Measurements from ENCODE around the gene RFNG. TPM values are rescaled to one million over a fixed set of nuclear protein-coding genes. Genes with fewer than 3 reads are reported as not detected.

Gene RFNG
- total and polyA plus RNA-seq, 2 of the 4 experiments (the other 2 are of a cell fraction): 6.8 to 47.3 TPM

DNA sequence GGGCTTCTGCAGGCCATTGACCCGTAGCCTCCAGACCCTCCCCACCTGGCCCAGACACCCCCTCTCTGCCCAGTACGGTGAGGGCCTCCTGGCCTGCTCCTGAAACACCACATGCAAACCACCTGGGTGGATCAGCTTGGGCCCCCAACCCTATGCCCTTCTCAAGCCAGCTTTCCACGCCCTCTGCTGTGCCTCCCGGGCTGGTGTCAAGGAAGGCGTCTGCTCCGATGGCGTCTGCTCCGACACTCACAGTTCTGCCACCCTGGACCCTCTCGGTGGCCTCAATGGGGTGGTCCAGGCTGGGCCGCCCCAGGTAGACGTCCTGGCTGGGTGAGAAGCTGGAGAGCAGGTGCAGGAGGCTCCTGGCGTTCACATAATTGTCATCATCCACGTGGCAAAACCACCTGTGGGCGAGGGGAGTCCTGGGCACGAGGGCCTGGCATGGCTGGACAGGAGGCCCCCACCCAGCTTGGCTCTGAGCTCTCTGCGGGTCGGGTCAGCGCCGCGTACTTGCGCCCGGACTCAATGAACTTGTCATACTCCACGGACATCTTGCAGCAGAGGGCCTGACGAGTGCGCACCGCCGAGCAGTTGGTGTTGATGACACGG is 1.4 kb downstream of the RFNG start (continued):
- TF ChIP-seq, protein P1, sequence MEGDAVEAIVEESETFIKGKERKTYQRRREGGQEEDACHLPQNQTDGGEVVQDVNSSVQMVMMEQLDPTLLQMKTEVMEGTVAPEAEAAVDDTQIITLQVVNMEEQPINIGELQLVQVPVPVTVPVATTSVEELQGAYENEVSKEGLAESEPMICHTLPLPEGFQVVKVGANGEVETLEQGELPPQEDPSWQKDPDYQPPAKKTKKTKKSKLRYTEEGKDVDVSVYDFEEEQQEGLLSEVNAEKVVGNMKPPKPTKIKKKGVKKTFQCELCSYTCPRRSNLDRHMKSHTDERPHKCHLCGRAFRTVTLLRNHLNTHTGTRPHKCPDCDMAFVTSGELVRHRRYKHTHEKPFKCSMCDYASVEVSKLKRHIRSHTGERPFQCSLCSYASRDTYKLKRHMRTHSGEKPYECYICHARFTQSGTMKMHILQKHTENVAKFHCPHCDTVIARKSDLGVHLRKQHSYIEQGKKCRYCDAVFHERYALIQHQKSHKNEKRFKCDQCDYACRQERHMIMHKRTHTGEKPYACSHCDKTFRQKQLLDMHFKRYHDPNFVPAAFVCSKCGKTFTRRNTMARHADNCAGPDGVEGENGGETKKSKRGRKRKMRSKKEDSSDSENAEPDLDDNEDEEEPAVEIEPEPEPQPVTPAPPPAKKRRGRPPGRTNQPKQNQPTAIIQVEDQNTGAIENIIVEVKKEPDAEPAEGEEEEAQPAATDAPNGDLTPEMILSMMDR (conservative IDR thresholded peaks at IDR 0.05; ENCODE audit: low read depth, low read length): no peak

DNA sequence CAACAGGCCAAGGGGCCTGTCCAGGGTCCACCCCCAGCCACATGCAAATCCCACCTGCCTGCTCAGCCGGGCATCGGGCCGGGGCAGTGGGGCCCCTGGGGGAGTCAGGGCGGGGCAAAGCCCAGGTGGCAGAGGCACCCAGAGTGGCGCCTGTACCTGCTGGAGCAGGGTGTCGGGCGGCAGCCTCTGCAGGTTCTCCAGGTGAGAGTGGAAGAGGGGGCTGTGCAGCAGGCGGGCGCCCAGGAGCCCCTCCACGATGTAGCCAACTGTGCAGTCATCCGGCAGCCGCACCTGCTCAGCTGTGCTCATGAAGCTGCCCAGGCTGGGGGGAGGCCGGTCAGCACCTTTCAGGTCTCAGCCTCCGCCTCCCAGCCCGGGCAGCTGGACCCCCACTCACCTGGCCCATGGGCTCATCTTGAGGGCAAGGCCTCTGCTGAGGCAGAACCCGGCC is 2.1 kb downstream of the RFNG start:
- no peak overlapping the region for H3K9ac ChIP-seq (ENCODE audit: low read depth, low read length)
- no peak overlapping the region for H3K14ac ChIP-seq (replicated peaks; ENCODE audit: low read depth, low read length)
- no peak overlapping the region for H2BK120ac ChIP-seq (ENCODE audit: low read depth, low read length)
- H2AFZ ChIP-seq (replicated peaks; ENCODE audit: low read length, poor library complexity): no peak overlapping the region
- dilution Hi-C loops (cut with HindIII; ENCODE audit: low sequenced_read_pairs, unreplicated experiment) (no loop called here), in situ Hi-C loops (cut with MboI; ENCODE audit: low sequenced_read_pairs) (no loop called here), intact Hi-C loops (cut with micrococcal nuclease) (no loop called here)
- no TSS peak for BruUV-seq (replicated peaks)
- H2BK20ac ChIP-seq (ENCODE audit: low read depth, low read length): no peak overlapping the region
- ATAC-seq (ENCODE audit: low read depth): no peak
- WGBS, 2 experiments (ENCODE audit: extremely low coverage in 2 of 2, insufficient read length in 1 of 2): 100% methylated on average over 3 of the region's 16 CpGs; no CpG with 5 or more reads in 1 of the 2 experiments
- H3K23ac ChIP-seq (ENCODE audit: low read depth, low read length): no peak overlapping the region
- H3K4me1 ChIP-seq (ENCODE audit: control insufficient read depth, insufficient read depth, low read length): peaks cover 18% of the 10 kb centered on the region
- POLR2A ChIA-PET (ENCODE audit: unreplicated experiment): no interaction called here
- H3K27me3 ChIP-seq (ENCODE audit: control insufficient read depth, insufficient read depth, low read length): no peaks in the 10 kb centered on the region
- no peaks in the 10 kb centered on the region for H3K9me3 ChIP-seq (ENCODE audit: control insufficient read depth, insufficient read depth, low read length)
- H3K27ac ChIP-seq (ENCODE audit: insufficient read depth, low read length): no peak overlapping the region
- H3K4ac ChIP-seq (ENCODE audit: low read depth, low read length): no peak overlapping the region
- H3K79me1 ChIP-seq (ENCODE audit: low read depth in 1 of 2, low read length in 2 of 2): peaks cover 10 to 37% of the 10 kb centered on the region in 2 experiments
- TF ChIP-seq FOS (IDR thresholded peaks at IDR 0.05; ENCODE audit: low read depth, low read length) (no peak), RFX5 (IDR thresholded peaks at IDR 0.05; ENCODE audit: low read depth, low read length) (no peak), NFE2L2 (IDR thresholded peaks at IDR 0.05; ENCODE audit: low read depth, low read length) (no peak), MAZ (IDR thresholded peaks at IDR 0.05; ENCODE audit: borderline replicate concordance, low read depth, low read length) (no peak), SMC3 (IDR thresholded peaks at IDR 0.05; ENCODE audit: low read depth, low read length) (no peak), BHLHE40 (IDR thresholded peaks at IDR 0.05; ENCODE audit: low read depth, low read length) (no peak), POLR2A (IDR thresholded peaks at IDR 0.05; ENCODE audit: low read depth, low read length) (no peak)
- TF ChIP-seq, protein P2, sequence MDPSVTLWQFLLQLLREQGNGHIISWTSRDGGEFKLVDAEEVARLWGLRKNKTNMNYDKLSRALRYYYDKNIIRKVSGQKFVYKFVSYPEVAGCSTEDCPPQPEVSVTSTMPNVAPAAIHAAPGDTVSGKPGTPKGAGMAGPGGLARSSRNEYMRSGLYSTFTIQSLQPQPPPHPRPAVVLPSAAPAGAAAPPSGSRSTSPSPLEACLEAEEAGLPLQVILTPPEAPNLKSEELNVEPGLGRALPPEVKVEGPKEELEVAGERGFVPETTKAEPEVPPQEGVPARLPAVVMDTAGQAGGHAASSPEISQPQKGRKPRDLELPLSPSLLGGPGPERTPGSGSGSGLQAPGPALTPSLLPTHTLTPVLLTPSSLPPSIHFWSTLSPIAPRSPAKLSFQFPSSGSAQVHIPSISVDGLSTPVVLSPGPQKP (IDR thresholded peaks at IDR 0.05; ENCODE audit: borderline replicate concordance, low read depth, low read length): no peak
- TF ChIP-seq, protein P1 (conservative IDR thresholded peaks at IDR 0.05; ENCODE audit: low read depth, low read length): no peak
- TF ChIP-seq, protein P3, sequence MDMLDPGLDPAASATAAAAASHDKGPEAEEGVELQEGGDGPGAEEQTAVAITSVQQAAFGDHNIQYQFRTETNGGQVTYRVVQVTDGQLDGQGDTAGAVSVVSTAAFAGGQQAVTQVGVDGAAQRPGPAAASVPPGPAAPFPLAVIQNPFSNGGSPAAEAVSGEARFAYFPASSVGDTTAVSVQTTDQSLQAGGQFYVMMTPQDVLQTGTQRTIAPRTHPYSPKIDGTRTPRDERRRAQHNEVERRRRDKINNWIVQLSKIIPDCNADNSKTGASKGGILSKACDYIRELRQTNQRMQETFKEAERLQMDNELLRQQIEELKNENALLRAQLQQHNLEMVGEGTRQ (IDR thresholded peaks at IDR 0.05; ENCODE audit: low read depth, low read length): no peak
- no peak overlapping the region for H4K8ac ChIP-seq (ENCODE audit: low read depth in 2 of 2, low read length in 2 of 2)
- H3K9me1 ChIP-seq (ENCODE audit: insufficient read depth, low read length): peaks cover 7% of the 10 kb centered on the region
- H2BK15ac ChIP-seq (ENCODE audit: low read depth, low read length): no peak overlapping the region
- H2AK5ac ChIP-seq (ENCODE audit: low read depth, low read length): no peak overlapping the region
- H4K20me1 ChIP-seq (ENCODE audit: insufficient read depth, low read length): peaks cover 7% of the 10 kb centered on the region
- no peak overlapping the region for H2AK9ac ChIP-seq (replicated peaks; ENCODE audit: low read depth, low read length, poor library complexity)
- no peak overlapping the region for H2BK5ac ChIP-seq (ENCODE audit: low read depth, low read length, poor library complexity, severe bottlenecking)
- H3K56ac ChIP-seq (ENCODE audit: extremely low read depth, insufficient read depth, low read length): no peak overlapping the region
- H4K91ac ChIP-seq (ENCODE audit: insufficient read depth, low read depth, low read length): no peak overlapping the region
- H3K18ac ChIP-seq (ENCODE audit: low read depth, low read length): no peak overlapping the region
- CTCF ChIA-PET: no interaction called here
- no peak overlapping the region for H3K4me2 ChIP-seq (ENCODE audit: low read depth, low read length)
- H3K36me3 ChIP-seq (ENCODE audit: control insufficient read depth, insufficient read depth, low read length): peaks cover 39% of the 10 kb centered on the region
- no peak for DNase-seq
- H4K5ac ChIP-seq (ENCODE audit: low read depth, low read length): no peak overlapping the region
- H3K4me3 ChIP-seq (ENCODE audit: insufficient read depth, low read depth, low read length): no peak overlapping the region
